GOT3 (cell line): ENCODE data around the gene GMDS.

Experiments used
- DNase-seq: peaks from one replicate; lab custom pipeline; 2025; ENCODE audit warnings: mixed read lengths; lab: John Stamatoyannopoulos, UW

Gene GMDS

DNA sequence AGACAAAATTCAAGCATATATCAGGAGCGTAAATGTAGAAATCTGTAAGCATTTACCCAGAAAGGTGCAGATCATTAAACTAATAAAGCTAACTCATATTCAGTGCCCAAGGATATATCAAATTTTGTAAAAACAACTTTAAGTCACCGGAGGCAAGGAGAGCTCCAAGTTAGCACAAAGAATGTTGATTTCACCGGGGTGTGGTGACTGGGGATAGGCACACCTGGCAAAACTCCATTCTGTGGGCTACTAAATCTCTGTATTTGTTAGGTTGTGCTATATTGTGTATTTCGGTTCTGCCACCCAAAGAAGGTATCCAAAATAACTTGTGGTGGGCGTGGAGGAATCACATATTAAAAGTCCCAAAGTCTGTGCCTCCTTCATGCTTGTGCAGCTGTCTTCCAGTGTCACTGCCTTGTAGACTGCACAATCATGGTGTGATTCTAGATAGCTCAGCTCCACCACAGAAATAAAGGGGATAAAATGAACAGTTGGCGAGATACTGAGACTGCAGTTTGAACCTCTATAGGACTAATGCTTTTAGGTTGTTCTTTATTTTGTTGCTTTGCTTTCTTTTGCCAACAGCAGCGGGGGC lies 111.6 kb downstream of the GMDS start:
- DNase-seq: no peak

DNA sequence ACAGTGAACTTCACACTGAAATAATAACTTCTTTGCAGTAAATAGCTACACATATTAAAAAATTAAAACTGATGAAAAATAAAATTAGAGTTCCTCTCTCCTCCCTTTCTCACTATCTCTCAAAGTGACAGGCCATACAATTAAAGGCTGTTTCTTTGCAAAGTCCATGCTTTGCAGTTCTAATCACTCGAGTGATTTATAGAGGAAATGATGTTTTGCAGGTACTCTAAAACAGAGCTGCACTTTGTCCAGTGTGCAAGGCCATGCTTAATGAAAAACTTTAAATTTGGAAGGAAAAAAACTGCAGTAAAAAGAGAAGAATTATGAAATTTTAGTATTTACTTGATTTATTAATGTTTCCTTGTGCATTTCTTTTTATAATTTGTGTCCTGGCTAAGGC lies 112.5 kb downstream of the GMDS start:
- no peak for DNase-seq

DNA sequence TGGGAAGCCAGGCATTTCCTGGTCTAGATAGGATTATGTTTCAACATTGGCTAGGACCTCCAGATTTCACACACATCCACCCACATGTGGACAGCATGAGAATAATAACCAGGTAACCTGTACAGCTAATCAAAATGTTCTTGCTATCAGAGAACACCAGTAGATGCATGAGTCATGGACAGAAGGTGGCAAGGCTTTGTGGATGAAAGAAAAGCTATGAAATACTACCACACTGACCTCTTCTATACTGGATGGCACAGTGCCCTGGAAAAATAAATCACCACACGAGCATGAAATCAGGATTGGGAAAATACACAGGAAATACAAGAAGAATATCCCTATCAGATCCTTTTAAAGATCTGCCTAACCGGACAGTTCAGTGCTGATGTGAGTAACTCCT lies 113.0 kb downstream of the GMDS start:
- no peak for DNase-seq

DNA sequence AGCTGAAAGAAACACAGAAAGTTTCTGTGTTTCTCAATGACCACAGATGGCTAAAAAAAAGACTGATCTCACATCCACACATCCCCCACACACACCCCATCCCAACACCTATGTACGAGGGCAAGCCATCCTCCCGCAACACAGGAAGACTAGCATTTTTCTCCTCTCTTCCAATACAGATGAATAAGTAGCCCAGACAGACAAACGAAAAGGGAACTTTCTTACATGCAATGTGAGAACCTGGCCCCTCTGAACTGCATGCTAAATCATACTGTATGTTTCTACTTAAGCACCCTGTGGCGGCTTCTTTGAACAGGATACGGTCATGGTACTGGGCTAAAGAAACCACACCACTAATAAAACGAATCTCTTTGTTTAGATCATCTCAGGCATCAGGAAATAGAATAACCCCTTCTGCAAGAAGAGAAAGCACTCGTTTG lies 116.2 kb downstream of the GMDS start:
- no peak for DNase-seq

DNA sequence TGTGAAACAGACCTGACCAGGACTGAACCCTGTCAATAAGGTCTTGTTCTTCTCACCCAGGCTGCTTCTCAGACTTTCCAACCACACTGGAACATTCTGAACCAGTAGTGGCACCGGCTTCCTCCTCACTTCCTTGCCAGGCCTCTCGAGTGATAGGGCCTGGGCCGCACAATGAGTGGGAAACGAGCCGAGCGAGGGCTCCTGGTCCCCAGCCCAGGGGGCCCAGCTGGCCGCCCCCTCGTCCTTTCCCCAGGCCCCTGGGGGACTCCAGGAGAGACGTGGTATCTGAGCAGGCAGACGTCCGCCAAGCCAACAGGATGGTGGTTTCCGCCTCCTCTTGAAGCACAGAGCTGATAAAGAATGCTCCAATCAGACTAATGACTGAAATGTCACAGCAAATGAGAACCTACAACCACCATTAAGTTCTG lies 117.9 kb downstream of the GMDS start:
- DNase-seq: no peak

DNA sequence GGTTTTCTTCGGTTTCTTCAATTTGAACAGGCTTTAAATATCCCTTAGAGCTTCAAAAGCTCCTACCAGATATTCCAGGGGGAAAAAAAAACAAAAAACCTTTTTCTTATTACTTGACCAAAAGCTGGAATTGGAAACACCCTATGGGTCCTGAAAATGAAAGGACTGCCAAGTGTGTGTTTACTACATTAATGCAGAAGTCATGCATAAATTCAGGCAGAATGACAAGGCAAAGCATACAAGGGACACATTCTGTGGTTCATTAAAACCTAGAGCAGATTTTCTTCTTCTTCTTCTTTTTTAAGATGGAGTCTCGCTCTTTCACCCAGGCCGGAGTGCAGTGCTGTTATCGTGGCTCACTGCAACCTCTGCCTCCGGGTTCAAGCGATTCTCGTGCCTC lies 119.1 kb downstream of the GMDS start:
- DNase-seq: no peak

DNA sequence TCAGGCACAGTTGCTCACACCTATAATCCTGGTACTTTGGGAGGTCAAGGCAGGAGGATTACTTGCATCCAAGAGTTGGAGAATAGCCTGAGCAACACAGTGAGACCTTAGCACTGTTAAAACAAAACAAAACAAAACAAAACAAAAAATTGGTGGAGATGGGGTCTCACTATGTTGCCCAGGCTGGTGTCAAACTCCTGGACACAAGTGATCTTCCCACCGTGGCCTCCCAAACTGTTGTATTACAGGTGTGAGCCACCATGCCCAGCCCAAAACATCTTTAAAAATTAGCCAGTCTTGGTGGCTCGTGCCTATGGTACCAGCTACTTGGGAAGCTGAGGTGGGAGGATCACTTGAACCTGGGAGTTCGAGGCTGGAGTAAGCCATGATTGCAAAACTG lies 120.2 kb downstream of the GMDS start:
- no peak for DNase-seq

DNA sequence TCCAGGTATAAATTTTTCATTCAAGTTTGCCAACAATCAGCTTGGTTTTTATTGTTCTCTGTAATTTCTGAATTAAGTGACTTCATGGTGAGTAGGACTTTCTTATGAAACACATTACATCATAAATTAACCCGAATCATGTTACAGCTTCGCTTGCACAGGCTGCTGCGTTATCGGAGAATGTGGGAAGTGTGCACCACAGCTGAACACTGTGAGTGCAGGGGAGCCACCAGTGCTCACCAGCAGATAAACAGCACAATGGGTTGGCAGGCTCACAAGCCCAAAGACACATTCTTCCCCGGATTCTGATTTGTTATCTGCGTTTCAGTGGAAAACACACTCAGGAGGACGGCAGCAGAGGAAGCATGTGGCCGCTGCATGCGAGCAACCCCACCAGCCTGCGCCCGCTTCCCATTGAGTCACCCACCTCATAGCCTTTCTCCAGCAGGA lies 121.1 kb downstream of the GMDS start:
- no peak for DNase-seq

DNA sequence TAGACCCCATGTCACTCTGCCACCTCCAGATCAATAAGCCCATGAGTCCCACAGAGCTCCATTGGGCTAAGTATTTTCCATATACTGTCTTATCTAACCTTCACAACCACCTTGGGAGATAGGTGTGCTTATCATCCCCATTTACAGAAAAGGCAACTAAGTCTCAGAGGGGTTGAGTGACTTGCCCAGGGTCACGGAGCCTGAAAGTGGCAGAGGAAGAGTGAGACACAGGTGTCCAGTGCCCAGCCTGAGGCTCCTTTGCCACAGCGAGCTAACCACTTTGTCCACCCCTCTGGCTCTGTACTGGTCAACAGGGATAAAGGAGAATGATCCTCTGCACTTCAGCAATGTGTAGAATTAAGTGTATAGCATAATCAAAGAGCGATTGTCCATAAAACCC lies 124.5 kb downstream of the GMDS start:
- no peak for DNase-seq

DNA sequence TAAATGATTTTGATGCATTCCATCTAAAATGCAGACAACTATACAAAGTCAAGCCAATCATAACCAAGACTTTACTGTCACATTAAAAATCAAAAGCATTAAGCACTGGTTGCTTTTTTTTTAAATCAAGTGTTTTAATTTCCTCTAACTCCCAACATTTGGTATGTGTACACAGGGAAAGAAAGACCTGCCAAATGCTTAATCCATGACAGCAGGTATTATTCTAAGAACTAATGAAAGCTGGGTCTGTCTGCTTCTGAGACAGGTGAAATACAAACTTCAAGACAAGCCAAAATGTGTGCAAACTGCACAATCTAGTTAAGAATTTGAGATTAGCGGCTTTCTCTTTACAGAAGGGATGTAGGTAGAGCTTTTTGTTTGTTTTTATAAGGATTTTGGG lies 126.1 kb downstream of the GMDS start:
- DNase-seq: no peak

DNA sequence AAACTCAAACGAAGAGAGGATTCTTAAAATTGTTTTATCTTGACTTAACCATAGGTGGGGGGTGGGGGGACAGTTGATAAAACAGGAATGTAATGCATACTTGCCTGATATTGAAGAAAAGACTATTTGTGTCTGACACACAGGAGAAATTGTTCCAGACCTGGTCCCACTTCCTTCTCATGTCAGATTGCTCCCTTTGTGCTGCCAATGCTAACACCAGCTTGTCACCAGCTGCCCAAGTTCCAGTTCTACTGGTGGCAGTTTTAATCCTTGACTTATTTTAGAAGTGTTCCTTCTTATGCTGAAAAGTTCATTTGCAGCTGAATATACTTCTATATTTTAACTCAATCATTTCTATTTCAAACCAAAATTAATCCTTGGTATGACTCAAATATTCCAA lies 127.3 kb downstream of the GMDS start:
- no peak for DNase-seq

DNA sequence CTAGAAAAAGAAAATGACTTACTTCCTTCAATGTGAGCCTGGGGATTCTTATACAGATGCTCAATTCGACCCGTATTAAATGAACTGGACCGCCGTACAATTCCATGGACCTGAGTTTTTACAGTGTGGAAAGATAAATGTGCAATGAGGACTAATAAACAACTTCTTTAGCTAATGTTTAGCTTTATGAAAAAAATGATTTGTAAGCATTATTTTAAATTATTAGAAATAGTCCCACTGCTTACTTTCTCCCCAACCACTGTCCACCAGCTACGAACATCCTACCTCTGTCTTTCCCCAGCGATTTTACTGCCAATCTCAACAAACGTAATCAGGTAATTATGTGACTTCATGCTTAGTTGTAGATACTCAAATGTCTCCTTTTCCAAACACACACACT lies 128.0 kb downstream of the GMDS start:
- no peak for DNase-seq

DNA sequence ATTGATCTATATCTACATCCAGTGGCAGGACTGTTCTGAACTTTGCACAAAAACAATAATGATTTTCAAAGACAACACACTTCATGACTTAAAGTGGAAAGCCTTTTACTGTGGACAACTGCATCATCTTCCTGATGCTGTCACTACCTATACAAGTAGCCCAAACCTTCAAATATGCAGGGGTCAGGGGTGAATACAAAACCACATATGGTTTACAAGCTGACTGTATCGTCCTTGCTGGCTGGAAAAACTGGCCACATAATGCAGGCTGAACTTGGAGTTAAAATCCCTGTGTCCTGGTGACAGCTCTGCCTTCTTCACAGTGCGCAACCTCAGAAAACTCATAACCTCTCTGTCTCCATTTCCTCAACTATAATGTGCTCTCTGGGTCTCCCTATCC lies 128.9 kb downstream of the GMDS start:
- no peak for DNase-seq

DNA sequence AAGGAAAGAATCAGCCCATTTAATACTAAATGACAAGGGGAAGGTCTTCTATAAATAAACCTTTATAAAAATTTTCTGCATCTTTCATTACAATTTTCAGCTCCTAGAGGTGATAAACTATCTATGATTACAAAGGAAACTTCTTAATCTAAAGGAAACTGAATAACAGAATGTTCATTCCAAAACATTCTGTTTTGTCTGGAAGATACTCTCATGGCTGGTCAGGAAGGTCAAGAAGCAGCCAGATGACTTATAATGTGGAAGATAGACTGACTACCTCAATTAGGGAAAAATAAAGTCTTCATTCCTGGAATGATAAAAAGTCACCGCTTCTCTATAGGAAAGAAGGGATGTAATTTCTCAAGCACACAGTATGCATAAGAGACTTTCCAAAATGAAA lies 131.3 kb downstream of the GMDS start:
- DNase-seq: no peak

DNA sequence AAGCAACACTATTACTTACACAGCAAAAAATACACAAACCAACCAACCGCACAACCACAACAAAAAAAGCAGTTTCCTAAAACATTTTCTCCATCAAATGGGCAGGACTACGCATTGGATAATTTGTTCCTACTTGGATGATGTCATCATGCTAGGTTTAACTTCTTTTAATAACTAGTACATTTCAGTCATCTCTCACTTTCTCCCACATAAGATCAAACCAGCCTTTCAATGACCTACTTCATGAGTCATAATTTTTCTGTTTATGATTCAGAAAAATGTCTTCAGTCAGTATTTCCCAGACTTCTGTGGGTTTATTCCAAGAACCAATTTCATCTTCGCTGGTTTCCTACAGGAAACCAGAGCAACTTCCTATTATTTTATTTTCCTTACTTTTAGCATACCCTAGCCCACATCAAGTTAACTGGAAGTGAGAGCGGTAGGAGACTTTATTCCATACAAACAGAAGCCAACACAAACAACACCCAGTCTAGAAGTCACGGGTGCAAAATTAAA lies 134.2 kb downstream of the GMDS start:
- no peak for DNase-seq

DNA sequence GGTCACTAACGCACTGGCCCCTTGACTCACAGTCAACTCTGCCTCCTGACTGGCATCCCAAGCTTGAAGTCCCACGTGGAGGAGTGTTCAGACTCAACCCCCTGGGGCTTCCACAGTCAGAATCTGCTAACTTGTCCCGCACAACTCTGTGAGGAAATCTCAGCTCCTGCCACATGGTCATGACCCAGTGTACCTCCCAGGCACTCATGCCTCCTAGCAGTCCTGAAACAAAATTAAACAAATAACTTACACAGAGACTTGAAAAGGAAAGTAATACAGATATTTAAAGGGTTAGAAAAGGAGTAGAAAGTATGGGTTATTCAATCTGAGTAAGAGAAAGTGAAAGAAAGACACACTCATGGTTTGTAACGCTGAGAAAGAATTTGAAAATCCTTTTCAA lies 134.9 kb downstream of the GMDS start:
- DNase-seq: no peak

DNA sequence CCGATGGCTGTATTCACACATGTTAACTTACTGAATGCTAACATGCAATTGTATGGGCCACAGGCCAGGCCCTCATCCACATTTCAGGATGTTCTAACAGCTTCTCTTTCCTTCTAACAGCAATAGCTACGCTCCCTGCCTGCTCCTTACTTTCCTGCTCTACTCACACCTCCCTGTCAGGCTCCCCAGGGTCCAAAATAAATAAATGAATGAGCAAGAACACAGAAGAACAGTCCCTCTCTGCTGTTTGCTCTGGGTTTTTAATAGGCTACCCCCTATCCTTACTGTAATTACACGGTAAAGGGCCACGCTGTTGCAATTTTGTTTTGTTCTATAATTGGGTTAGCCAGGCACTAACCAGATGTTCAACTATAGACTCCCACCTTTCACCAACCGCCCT lies 135.6 kb downstream of the GMDS start:
- DNase-seq: no peak

DNA sequence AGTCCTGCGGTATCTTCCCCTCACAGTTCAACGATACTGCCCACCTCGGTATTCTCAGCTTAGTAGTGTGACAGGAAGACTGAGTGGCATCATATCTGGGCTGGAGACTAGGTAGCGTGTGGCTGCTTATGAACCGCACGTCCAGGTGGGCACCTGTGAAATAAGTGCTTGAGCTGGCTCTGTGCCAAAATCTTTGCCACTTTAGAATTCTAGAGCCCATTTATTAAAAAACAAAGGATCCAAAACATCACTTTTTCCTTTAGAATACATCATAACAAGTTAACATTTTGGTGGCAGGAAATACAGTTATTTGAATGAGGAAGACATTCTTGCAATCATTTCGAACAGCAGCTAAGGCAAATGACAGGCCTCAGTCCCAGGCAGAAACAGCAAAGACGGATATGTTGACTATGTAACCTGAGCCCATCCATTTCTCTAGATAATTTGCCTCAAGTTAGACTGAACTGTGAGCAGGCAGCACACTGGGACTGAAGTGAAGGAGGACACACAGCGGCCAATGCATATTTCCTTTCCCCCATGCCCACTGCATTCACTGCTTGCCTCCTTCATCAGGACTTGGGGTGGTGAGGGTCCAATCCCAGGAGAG lies 136.6 kb downstream of the GMDS start:
- no peak for DNase-seq

DNA sequence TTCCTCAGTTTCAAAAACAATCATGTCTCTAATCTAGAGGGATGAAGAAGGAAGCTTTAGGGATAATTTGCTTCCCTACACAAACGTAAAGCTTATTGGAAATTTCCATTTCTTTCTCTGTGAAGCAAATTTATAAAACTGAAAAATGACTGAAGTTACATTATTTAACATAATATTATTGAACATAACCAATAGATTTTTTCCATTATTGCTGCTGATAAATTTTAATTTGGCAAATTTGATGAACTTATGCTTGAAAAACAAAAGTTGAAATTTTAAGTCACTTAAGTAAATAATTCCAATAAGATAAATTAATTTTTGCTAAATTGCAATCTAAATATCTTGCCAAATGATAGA lies 140.9 kb downstream of the GMDS start:
- no peak for DNase-seq

DNA sequence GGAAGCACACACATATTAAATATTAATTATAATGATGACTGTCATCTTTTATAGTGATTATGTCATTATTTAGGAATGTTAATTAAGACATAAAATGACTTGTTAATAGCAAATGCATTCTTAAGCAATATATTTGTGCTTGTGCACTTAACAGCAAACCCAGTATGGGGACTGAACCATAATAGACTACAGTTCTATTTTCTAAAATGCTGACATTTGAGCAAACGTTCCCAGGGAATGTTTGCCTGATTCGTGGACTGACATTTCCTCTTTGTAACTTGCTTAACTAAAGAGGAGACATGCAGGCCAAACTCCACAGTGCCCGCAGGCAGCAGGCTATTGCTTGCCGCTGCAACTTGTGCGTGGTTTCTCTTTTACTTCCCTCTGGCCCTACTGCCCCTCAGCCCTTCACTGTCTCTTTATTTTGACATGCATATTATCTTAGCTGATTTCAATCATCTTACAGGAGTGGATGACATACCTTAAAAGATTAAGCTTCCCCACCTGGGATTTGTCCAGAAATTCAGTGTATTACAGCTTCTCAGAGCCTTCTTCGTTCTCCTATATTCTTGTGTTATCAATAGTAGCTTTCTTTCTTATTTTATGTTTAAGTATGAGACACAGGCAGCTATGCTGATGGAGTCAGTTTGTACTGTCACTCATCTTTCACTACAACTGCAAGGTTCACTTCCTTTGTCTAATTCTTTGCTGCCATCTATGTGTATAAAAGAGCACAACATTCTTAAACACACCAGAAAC lies 141.5 kb downstream of the GMDS start:
- no peak for DNase-seq

DNA sequence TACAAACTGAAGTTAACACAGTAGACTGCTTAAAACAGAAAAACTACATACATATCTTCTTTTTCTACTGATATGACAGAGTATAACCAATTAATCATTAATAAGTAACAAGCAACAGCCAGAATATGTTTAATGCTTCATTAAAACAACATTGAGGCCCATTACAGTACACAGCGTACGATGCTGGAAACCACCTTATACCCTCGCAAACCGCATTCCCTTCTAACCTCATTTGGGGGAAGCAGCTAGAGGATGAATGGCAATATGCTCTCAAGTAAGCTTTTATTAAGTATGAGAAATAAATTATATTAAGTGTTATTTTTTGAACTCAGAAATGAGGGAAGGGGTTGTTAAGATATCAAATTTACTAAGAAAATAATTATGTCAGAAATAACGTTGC lies 142.4 kb downstream of the GMDS start:
- DNase-seq: no peak

DNA sequence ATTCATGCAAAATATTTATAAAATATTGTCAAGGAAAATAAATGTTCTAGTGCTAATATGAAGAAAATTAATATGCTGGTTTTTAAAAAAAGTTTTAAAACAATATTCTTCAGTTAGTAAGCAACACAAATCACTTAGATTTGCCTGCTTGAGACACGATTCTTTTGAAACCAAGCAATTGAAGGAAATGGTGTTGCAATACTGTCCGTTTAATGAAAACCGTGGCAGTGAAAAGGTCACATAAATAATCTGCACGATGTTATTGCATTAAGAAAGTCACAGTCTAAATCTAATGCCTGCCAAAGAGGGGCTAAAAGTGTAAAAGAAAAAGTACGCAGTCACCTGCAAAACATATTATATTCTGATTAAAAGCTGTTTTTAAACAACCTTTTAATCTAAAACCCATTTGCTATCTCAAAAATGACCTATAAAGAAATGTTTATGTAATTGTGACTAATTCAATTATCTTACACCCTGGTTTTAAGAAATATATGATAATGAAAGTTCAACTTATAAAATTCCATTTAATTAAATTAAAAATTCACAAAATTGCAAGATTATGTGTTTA lies 143.0 kb downstream of the GMDS start:
- DNase-seq: no peak

DNA sequence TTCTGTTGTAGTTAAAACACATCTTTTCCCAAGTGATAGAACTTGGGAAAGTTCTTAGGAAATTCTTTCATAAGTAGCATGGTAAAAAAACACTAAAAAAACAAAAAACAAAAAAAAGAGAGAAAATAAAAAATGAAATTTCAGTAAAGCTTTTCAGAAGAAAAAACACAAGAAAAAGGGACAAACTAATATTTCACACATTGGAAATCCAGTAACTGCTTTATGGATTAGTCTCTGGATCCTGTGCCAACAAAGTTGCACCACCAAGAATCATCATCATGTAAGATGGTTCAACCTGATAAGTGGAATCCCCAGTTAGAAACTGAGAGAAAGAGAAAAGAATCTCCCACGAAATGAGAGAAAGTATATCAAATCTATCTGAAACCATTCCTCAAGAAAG lies 144.2 kb downstream of the GMDS start:
- no peak for DNase-seq
